H1 (cell line): Measurements from ENCODE around the gene SND1. TPM values are rescaled to one million over a fixed set of nuclear protein-coding genes. Genes with fewer than 3 reads are reported as not detected.

Experiments used
- CTCF ChIA-PET: fragments of 300-600 bp; sonication (Branson Sonifier 250); formaldehyde crosslinking; loops from one replicate; lab custom pipeline; 2021; ENCODE audit not compliant: partially characterized antibody; lab: Charles Lee
- POLR2A ChIA-PET: fragments of 300-600 bp; sonication (Branson Sonifier 250); formaldehyde crosslinking; loops from one replicate; lab custom pipeline; 2021; ENCODE audit warnings: inconsistent platforms; ENCODE audit not compliant: partially characterized antibody; lab: Charles Lee
- DNase-seq, 2 experiments: peaks; one replicate each; pipeline versions ENCODE4 v3.0.0 to v3.0.0-alpha.2; 2010 to 2022; ENCODE audit warnings: low spot score in 2 of 2, low read depth in 1 of 2, mixed read lengths in 1 of 2
- FAIRE-seq: peaks from 2 replicates; lab custom pipeline; 2011; peaks lifted over from hg19 to GRCh38; lab: Jason Lieb, UNC
- H2AFZ ChIP-seq: 2 replicates; pipeline ENCODE4 v1.8.1; 2012; ENCODE audit warnings: low read length, inconsistent platforms
- H2AK5ac ChIP-seq: 2 replicates; pipeline ENCODE4 v1.6.1; 2013; ENCODE audit warnings: low read depth, low read length
- H2BK120ac ChIP-seq: replicated peaks from 2 replicates; pipeline ENCODE3; 2013; ENCODE audit warnings: low read depth, low read length, inconsistent platforms
- H2BK12ac ChIP-seq: 2 replicates; pipeline ENCODE4 v1.6.1; 2013; ENCODE audit warnings: low read depth, low read length
- H2BK15ac ChIP-seq: 2 replicates; pipeline ENCODE4 v1.6.1; 2013; ENCODE audit warnings: low read length
- H2BK20ac ChIP-seq: 2 replicates; pipeline ENCODE4 v1.6.1; 2013; ENCODE audit warnings: low read length
- H2BK5ac ChIP-seq: 2 replicates; pipeline ENCODE4 v1.6.1; 2013; ENCODE audit warnings: low read depth, low read length
- H3K14ac ChIP-seq: 2 replicates; pipeline ENCODE4 v1.6.1; 2013; ENCODE audit warnings: inconsistent platforms; ENCODE audit not compliant: insufficient read length
- H3K18ac ChIP-seq: 2 replicates; pipeline ENCODE4 v1.6.1; 2013; ENCODE audit warnings: low read length; ENCODE audit errors: extremely low read depth
- H3K23ac ChIP-seq: 2 replicates; pipeline ENCODE4 v1.6.1; 2013; ENCODE audit warnings: inconsistent platforms; ENCODE audit not compliant: insufficient read length
- H3K23me2 ChIP-seq: 2 replicates; pipeline ENCODE4 v1.6.1; 2013; ENCODE audit warnings: low read depth, low read length
- H3K27ac ChIP-seq: 2 replicates; pipeline ENCODE4 v1.6.1; 2011; ENCODE audit warnings: low read depth, low read length, inconsistent platforms
- H3K27me3 ChIP-seq, 4 experiments: replicated peaks in 1 of 4; 1 replicate in 1 of 4; 2 replicates in 3 of 4; pipeline versions ENCODE4 v1.6.1 to v1.8.1; 2011 to 2013; ENCODE audit warnings: low read length in 3 of 4, mild to moderate bottlenecking in 3 of 4, inconsistent platforms in 2 of 4, mixed read lengths in 2 of 4, moderate library complexity in 1 of 4; ENCODE audit not compliant: control insufficient read depth in 3 of 4, insufficient read depth in 3 of 4; ENCODE audit errors: extremely low read depth in 1 of 4
- H3K36me3 ChIP-seq, 4 experiments: 2 replicates each; pipeline versions ENCODE4 v1.6.1 to v1.8.1; 2011 to 2013; ENCODE audit warnings: mild to moderate bottlenecking in 4 of 4, low read length in 3 of 4, moderate library complexity in 2 of 4, control low read depth in 1 of 4, inconsistent platforms in 1 of 4; ENCODE audit not compliant: insufficient read depth in 4 of 4, control insufficient read depth in 2 of 4
- H3K4ac ChIP-seq: replicated peaks from 2 replicates; pipeline ENCODE3; 2013; ENCODE audit warnings: low read length, low read depth, mixed read lengths, inconsistent platforms; ENCODE audit not compliant: insufficient read length
- H3K4me1 ChIP-seq, 4 experiments: replicated peaks in 1 of 4; 1 replicate in 1 of 4; 2 replicates in 3 of 4; pipeline versions ENCODE4 v1.6.1 to v1.8.1; 2011 to 2013; ENCODE audit warnings: low read length in 3 of 4, inconsistent platforms in 2 of 4, mixed read lengths in 1 of 4; ENCODE audit not compliant: insufficient read depth in 4 of 4, control insufficient read depth in 3 of 4
- H3K4me2 ChIP-seq, 2 experiments: 2 replicates each; pipeline versions ENCODE4 v1.6.1 to v1.8.1; 2011 to 2013; ENCODE audit warnings: low read depth in 2 of 2, low read length in 2 of 2, control low read depth in 1 of 2, inconsistent platforms in 1 of 2, mild to moderate bottlenecking in 1 of 2; ENCODE audit not compliant: insufficient read depth in 1 of 2
- H3K4me3 ChIP-seq, 4 experiments: fragments of 200-600, 300-600 bp in 1 of 4; sonication (generic), shearing (Covaris generic), sonication (Bioruptor Twin) in 1 of 4; 2 replicates each; pipeline versions ENCODE4 v1.5.1 to v1.8.1; 2011 to 2016; ENCODE audit warnings: low read length in 4 of 4, low read depth in 3 of 4, control low read depth in 2 of 4, inconsistent platforms in 2 of 4, mild to moderate bottlenecking in 2 of 4, mixed read lengths in 1 of 4, moderate library complexity in 1 of 4; ENCODE audit not compliant: insufficient read depth in 2 of 4; ENCODE audit errors: extremely low read depth in 1 of 4
- H3K56ac ChIP-seq: replicated peaks from 2 replicates; pipeline ENCODE3; 2013; ENCODE audit warnings: low read depth, mild to moderate bottlenecking, mixed read lengths, low read length, inconsistent platforms; ENCODE audit not compliant: insufficient read length
- H3K79me1 ChIP-seq: 2 replicates; pipeline ENCODE4 v1.6.1; 2013; ENCODE audit warnings: low read depth, low read length, control low read depth
- H3K79me2 ChIP-seq, 2 experiments: 2 replicates each; pipeline versions ENCODE4 v1.6.1 to v1.8.1; 2012 to 2013; ENCODE audit warnings: low read length in 2 of 2, mild to moderate bottlenecking in 2 of 2, inconsistent platforms in 1 of 2; ENCODE audit not compliant: insufficient read depth in 2 of 2, control insufficient read depth in 1 of 2
- H3K9ac ChIP-seq, 4 experiments: replicated peaks in 1 of 4; 1 replicate in 1 of 4; 2 replicates in 3 of 4; pipeline versions ENCODE4 v1.6.1 to v1.8.1; 2011 to 2013; ENCODE audit warnings: low read depth in 3 of 4, low read length in 3 of 4, control low read depth in 2 of 4, mild to moderate bottlenecking in 2 of 4, moderate library complexity in 2 of 4, inconsistent platforms in 1 of 4; ENCODE audit errors: extremely low read depth in 1 of 4
- H3K9me3 ChIP-seq, 2 experiments: 2 replicates each; pipeline versions ENCODE4 v1.6.1 to v1.8.1; 2012 to 2013; ENCODE audit warnings: mild to moderate bottlenecking in 2 of 2, moderate library complexity in 2 of 2, control low read depth in 1 of 2, inconsistent platforms in 1 of 2, low read depth in 1 of 2, low read length in 1 of 2, mixed read lengths in 1 of 2; ENCODE audit not compliant: insufficient read depth in 2 of 2
- H4K20me1 ChIP-seq, 2 experiments: replicated peaks in 1 of 2; 2 replicates each; pipeline versions ENCODE3 to v1.8.1; 2011 to 2013; ENCODE audit warnings: inconsistent platforms in 2 of 2, low read length in 2 of 2, mild to moderate bottlenecking in 1 of 2; ENCODE audit not compliant: insufficient read depth in 2 of 2, control insufficient read depth in 1 of 2
- H4K5ac ChIP-seq: 2 replicates; pipeline ENCODE4 v1.6.1; 2013; ENCODE audit warnings: low read length, low read depth, mixed read lengths, inconsistent platforms; ENCODE audit not compliant: insufficient read length
- H4K8ac ChIP-seq: 2 replicates; pipeline ENCODE4 v1.8.0; 2013; ENCODE audit warnings: mild to moderate bottlenecking, moderate library complexity, low read length, inconsistent platforms; ENCODE audit not compliant: insufficient read depth; ENCODE audit errors: extremely low read depth
- H4K91ac ChIP-seq: replicated peaks from 2 replicates; pipeline ENCODE3; 2013; ENCODE audit warnings: low read length, mixed read lengths, inconsistent platforms; ENCODE audit not compliant: insufficient read length
- SRF ChIP-seq: IDR thresholded peaks from 2 replicates; pipeline ENCODE4 v1.6.1; 2011; ENCODE audit warnings: mild to moderate bottlenecking, low read depth, low read length, moderate library complexity
- TEAD4 ChIP-seq: IDR thresholded peaks from 2 replicates; pipeline ENCODE4 v1.6.1; 2012; ENCODE audit warnings: low read depth, low read length, inconsistent platforms, mixed read lengths
- WGBS, 2 experiments: shearing (Covaris generic) in 1 of 2; methylation state at CpG; one replicate each; pipeline versions ENCODE4 v1.1.6 to v1.1.7; 2013 to 2015; ENCODE audit warnings: low lambda C conversion rate in 2 of 2, mixed read lengths in 2 of 2, inconsistent platforms in 1 of 2, low coverage in 1 of 2, missing lambda C conversion rate in 1 of 2; ENCODE audit not compliant: insufficient replicate concordance in 2 of 2, insufficient coverage in 1 of 2, insufficient read length in 1 of 2; ENCODE audit errors: extremely low coverage in 1 of 2, missing lambda C conversion rate in 1 of 2; 5-methylcytosine and 5-hydroxymethylcytosine counted together
- polyA plus RNA-seq, 7 experiments: library from polyadenylated mRNA; depleted of rRNA in 3 of 7; stranded (reverse) in 5 of 7; unstranded in 2 of 7; fragments of >200 nt in 5 of 7; fragments of 200-250 nt in 2 of 7; gene quantifications; 1 replicate in 5 of 7; 2 replicates in 1 of 7; 4 replicates in 1 of 7; pipeline versions ENCODE4 v1.2.1 to v1.2.3, GENCODE V29; 2011 to 2013; ENCODE audit warnings: missing spikeins in 2 of 7, mixed read lengths in 2 of 7
- total RNA-seq: library from RNA; stranded (reverse); fragmentation: NEBNext Ultra II Directional; extraction: Animal tissue kit (Norgen Biotek cat#: 25700); gene quantifications from 2 replicates; pipeline ENCODE4 v1.2.1, GENCODE V29; 2021

The SND1 gene
- total and polyA plus RNA-seq, 2 of the 8 experiments (the other 6 are each of a cell fraction or from before 2014, with no cell fraction given), result 122 to 290 TPM

GRCh38 chr7:127673902-127674301, 21.9 kb downstream of the SND1 start:
- peaks cover 0 to 5% of the 10 kb centered on the region in 2 experiments for H4K20me1 ChIP-seq
- 0 out of 2 replicates have a peak overlapping the region, but pooled peaks have one; percentile 12 for H3K27ac ChIP-seq
- TF ChIP-seq SRF (no peak), TEAD4 (peak; percentile 71; the same call in 1 of the 2 replicates)

More at GRCh38 chr7:127673902-127674301, 21.9 kb downstream of the SND1 start:
- H2AK5ac ChIP-seq, result peak overlapping the region; percentile 94; the same call in 1 of the 2 replicates
- H2BK20ac ChIP-seq, result no peak overlapping the region
- ChIA-PET POLR2A (interaction anchor here (1.2 to 1.5 kb wide), 2 partner anchors 10 to 19 kb away, joined by 3 read pairs; no protein-coding TSS in a partner anchor), CTCF (interaction anchor here (0.8 to 2.0 kb wide), 5 partner anchors 10 to 119 kb away, joined by 3 to 4 read pairs (median 3); no protein-coding TSS in a partner anchor)
- peaks cover 0 to 10% (median 2%) of the 10 kb centered on the region in 4 experiments; a peak in 2 of 8 replicates for H3K36me3 ChIP-seq
- no peak overlapping the region for H4K8ac ChIP-seq
- H2BK120ac ChIP-seq, result no peak overlapping the region
- no peak overlapping the region for H4K91ac ChIP-seq
- H3K27me3 ChIP-seq, result no peaks in the 10 kb centered on the region
- no peak overlapping the region for H2AFZ ChIP-seq
- DNase-seq, result no peak
- H3K79me2 ChIP-seq, result peaks cover 13 to 98% of the 10 kb centered on the region in 2 experiments
- no peak overlapping the region for H3K9ac ChIP-seq
- no peak overlapping the region for H2BK12ac ChIP-seq
- no peak overlapping the region for H3K4ac ChIP-seq
- 37% methylated on average over 3 of the region's 3 CpGs; no CpG with 5 or more reads in 1 of the 2 experiments for WGBS, 2 experiments
- H3K23ac ChIP-seq, result no peak overlapping the region
- no peak overlapping the region for H3K14ac ChIP-seq
- peaks cover 1 to 17% (median 7%) of the 10 kb centered on the region in 4 experiments; a peak in 4 of 7 replicates for H3K4me1 ChIP-seq
- no peak overlapping the region for H3K56ac ChIP-seq
- H3K9me3 ChIP-seq, result no peaks in the 10 kb centered on the region
- H3K79me1 ChIP-seq, result peaks cover 2% of the 10 kb centered on the region; the same call in 1 of the 2 replicates
- peak overlapping the region; percentile 9 to 29; a peak in 2 of 4 replicates for H3K4me2 ChIP-seq
- H3K23me2 ChIP-seq, result peaks cover 2% of the 10 kb centered on the region; the same call in 1 of the 2 replicates
- H4K5ac ChIP-seq, result no peak overlapping the region
- no peak for FAIRE-seq
- H3K4me3 ChIP-seq, result no peak overlapping the region
- H2BK15ac ChIP-seq, result no peak overlapping the region
- H3K18ac ChIP-seq, result peak overlapping the region; percentile 15; the same call in 1 of the 2 replicates
- peak overlapping the region; percentile 36; the same call in 1 of the 2 replicates for H2BK5ac ChIP-seq
